GM18498 (cell line): ENCODE data around the gene TUBA4B.
"Not testable (repeated sequence)": the region's sequence is repeated elsewhere in the genome, so short reads cannot be mapped to it uniquely, and the experiment has no call there.

Experiments used
- ATAC-seq: cut with Tn5 transposase; IDR thresholded peaks from one replicate; pipeline ENCODE4 v1.9.1; 2021; ENCODE audit warnings: mild to moderate bottlenecking, moderate library complexity; ENCODE audit not compliant: unreplicated experiment

The TUBA4B gene

DNA sequence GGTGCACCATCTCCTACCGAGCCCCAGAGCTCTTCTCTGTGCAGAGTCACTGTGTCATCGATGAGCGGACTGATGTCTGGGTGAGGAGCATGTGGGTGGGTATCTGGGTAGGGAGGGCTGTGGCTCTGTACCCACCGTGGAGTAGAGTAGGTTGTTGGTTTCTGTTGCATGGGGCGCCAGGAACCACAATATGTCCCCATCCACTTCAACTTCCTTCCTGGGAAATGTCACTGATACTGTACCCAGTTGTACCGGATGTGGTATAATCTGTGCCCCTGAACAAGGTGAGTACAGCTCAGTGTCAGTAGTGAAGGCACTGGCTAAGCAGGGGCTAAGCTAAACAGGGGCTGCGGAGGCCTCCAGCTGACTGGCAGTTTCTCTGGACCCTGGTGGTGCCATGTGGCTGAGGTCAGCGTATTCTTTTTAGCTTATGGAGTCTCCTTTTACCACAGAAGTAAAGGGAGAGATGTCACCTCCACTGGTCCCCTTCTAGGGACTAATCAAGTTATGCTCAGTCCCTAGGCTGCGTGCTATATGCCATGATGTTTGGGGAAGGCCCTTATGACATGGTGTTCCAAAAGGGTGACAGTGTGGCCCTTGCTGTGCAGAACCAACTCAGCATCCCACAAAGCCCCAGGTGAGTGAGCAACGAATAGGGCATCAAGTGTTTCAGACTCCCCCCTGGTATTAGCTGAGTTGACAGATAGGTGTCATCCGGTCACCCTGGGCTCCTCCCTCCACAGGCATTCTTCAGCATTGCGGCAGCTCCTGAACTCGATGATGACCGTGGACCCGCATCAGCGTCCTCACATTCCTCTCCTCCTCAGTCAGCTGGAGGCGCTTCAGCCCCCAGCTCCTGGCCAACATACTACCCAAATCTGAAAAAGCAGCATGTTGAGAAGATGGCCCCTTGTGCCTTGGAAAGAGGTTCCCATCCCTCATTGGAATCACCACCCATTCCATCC, 5.1 kb upstream of the TUBA4B start:
- no peak for ATAC-seq

DNA sequence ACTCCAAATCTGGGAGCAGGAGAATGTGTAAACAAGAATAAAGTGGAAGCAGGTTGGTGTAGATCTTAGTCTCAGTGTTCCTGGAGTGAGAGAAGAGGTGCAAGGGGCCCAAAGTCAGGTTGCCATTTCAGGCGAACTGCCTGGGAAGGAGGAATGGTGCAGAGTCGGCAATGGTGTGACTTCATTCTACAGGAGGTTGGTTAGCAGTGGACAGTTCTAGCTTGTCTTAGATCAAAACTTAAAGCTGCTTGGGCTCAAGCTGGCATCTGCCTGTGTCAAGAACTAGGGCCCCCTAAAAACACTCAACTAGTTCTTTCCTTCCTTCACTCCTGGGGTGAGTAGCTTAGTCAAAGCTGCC, 4.2 kb upstream of the TUBA4B start:
- no peak for ATAC-seq

DNA sequence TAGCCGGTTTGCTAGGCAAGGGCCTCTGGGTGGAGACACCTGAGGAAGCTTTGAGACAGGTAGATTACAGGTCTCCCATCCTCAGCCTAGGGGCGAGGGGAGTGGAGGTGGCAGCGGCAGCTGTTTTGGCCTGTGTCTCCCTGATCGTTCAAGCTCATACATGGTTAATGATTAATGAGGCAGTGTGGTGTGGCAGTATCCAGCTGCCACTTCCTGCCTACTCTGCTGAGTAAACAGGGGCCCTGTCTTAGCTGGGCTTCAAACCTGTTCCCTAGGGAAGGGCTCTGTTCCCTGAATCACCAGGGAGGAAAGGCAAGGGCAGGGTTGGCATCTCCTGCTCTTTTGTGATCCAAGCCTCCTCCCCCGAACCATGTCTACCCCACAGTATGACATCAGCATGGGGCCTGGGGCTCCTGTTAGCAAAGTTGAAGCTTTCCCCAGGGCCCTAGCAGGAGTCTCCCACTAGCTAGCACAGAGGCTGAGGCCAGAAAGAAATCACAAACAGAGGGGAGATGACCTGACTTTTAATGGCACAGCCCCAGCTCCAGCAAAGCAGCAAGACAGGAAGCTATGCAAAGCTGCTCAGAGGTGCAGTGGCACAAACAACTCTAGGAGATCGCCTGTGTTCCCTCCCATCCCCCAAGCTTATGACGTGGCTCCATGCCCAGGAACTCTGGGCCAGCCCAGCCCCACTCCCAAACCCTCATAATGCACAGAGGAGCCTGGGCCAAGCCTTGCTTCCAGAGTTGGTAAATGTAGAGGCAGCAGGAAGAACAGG, 3.7 kb upstream of the TUBA4B start:
- peak; percentile 29 for ATAC-seq

DNA sequence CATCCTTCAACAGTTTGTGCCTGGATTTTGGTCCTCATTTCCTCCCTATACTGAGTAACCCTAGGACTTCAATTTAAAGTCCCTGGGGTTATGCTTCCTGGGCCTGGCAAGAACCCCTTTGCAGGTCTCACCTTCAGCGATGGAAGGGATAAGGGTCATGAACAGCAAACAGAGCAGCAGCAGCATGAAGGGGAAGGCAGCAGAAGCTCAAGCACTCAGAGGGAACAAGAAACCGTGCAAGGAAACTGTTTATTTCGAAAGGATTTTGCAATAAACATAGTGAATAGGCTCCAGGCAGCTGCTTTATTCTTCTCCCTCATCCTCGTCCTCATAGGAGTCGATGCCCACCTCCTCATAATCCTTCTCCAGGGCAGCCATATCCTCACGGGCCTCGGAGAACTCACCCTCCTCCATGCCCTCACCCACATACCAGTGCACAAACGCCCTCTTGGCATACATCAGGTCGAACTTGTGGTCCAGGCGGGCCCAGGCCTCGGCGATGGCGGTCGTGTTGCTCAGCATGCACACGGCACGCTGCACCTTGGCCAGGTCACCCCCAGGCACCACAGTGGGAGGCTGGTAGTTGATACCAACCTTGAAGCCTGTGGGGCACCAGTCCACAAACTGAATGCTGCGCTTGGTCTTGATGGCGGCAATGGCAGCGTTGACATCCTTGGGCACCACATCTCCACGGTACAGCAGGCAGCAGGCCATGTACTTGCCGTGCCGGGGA, 2.8 kb upstream of the TUBA4B start:
- ATAC-seq, result no peak

DNA sequence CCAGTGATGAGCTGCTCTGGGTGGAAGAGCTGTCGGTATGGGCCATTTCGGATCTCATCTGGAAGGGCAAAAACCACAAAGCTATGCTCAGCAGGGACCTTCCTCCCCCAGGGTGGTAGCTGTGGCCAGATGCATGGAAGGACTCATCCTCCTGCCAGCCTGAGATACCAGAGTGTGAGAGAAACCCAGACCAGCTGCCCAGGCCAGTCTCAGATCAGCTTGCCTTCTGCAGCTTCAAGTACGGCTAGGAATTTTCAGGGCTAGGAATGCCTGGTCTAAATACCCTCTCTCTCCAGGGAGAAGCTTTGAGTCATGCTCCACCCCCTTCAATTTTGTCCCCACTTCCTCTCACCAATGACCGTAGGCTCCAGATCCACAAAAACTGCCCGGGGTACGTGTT, 1.4 kb upstream of the TUBA4B start:
- no peak for ATAC-seq

DNA sequence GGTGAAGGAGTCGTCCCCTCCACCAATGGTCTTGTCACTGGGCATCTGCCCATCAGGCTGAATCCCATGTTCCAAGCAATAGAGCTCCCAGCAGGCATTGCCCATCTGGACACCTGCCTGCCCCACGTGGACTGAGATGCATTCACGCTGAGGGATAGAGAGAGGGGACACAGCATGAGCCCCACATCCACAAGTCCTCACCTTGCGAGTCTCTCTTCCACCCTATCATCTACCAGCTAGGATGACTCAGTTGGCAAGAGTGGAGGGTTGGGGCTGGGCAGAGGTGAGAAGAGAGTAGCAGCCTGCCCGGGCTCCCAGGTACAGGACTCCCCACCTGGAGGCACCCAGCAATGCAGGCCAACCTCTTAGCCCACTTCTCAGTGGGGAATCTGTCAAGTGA, 959 bp upstream of the TUBA4B start:
- ATAC-seq, result no peak

DNA sequence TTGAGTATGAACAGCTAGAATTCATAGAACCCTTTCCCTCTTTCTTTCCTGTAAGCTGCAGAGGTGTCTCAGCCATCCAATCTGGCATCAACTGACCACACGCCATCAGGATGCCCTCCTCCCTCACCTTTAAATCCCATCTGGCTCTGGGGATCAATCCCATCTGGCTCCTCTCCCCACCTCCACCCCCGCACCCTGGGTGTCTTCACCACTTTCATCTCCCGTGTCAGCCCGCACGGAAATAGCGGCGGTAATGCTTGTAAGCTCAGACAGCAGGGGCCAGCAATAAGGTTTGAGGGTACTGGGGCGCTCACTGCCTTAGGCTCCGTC, 508 bp upstream of the TUBA4B start:
- ATAC-seq, result no peak

DNA sequence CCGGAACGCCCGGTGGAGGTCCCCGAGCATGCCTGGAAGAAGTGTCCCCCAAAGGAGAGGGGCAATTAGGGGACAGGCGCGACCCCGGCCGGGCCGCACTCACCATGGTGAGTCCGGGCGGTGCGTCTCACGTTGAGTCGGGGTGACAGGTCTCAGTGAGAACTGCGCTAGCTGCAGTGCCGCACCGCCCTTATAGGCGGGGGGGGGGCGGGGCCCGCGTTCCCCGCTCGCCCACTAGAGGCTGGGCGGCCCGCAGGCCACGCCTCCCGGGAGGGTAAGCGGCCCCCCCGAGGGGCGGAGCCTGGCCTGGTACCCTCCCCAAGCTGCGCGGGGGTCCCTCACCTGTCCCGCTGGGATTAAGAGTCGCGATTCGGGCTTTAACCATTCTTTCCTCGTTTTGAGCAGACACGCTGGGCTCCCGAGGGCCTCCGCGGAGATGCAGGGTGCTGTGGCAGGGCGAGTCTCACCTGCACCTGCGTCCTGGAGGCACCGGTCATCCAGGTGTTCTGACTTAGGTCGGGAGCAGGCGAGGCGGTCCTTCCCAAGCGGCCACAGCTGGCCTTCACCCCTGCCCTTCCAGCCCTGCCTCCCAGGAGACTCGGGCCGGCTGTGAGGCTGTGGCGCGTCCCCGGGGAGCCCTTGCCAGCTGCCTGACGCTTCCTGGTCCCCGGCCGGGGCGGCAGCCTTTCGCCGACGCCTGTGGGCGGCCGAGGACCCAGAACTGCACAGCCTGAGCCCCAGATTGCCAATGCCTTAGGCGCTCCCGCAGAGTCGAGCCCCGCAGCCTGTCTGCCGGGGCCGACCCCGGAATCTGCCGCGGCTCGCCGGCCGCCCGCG, 928 bp downstream of the TUBA4B start, which contains the start of gene TUBA4A:
TSS of gene TUBA4A (minus strand) at position 166 of the 837 bp plus-strand sequence. CDS start at position 106, 60 bp downstream.
- peak; percentile 60 for ATAC-seq

DNA sequence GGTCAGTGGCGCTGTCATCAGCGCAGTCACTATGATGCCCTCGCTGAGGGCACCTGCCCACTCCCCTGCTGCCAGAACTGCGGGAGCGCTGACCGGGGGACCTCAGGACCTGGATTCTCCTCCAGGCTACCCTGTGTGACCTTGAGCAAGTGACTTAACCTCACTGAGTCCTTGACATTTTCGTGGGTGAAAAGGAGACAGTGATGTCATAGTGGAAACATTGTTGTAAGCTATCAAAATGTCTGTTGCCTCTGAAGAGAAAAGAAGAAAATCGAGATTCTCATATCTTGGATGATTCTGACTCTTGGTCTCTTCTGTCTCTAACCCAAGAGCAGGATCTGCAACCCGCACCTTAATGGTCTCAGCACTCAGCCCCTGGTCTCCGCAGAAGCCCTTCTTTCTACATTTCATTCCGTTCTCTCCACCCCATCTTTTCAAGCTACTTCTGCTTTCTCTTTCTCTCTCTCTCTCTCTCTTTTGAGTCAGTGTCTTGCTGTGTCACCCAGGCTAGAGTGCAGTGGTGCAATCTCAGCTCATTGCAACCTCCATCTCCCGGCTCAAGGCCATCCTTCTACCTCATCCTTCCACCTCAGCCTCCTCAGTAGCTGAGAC, 1.7 kb downstream of the TUBA4B start:
- peak; percentile 32 for ATAC-seq

DNA sequence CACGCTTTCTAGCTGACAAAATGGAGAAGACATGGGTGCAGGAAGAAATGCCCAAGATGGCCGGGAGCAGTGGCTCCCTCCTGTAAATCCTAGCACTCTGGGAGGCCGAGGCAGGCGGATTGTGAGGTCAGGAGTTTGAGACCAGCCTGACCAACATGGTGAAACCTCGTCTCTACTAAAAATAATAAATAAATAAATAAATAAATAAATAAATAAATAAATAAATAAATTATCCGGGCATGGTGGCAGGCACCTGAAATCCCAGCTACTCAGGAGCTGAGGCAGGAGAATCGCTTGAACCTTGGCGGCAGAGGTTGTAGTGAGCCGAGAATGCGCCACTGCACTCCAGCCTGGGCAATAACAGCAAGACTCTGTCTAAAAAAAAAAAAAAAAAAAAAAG, 5.9 kb downstream of the TUBA4B start:
- ATAC-seq, result not testable (repeated sequence)

DNA sequence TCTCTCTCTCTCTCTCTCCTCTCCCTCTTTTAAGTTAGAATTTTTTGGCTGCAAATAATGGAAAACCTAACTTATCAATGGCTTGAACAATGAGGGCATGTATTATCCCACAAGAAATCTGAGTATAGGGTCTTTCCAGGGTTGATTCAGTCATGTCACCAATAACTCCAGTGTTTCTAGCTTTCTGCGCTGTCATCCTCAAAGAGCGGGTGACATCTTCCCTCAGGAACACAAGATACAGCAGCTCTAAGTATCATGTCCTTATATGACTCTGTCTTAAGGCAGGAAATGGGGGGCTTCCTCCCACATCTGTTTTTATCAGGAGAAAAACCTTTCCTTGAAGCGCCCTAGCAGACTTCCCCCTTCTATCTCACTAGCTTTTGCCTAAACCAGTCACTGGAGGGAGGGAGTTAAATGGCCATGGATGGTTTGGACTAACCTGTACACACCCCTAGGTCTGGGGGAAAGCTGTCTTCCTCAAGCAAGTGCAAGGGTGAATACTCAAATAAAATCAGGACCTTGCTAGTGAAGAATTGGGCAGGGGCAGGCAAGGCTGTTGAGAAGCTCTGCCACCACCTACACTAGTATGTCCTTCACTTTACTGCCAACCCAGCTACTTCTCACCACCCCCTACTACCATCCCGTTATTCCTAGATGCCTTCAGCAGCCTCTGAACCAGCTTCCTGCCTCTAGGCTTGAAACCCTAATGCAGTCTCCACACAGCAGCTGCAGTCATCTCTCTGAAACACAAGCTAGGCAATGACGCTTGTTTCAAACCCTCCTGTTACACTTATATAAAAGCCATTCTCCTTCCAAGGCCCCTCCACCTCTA, 8.2 kb downstream of the TUBA4B start:
- no peak for ATAC-seq

DNA sequence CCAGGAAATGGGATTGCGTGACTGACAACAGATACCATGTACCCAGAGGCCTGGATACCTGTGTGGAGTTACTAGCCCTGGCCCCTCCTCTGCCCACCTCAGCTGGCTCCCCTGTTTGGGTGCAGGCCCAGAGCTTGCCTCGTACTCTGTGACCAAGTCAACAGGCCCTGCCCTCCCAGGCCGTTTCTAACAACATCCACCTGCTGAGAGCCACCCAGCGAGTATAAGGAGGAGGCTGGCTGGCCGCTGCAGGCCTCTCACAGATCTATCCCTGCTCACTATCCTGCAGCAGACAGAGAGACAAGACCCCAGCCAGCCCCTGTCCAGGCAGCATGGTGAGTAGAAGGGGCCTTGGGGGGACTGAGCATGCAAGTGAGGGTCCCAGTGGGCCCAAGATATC, 13.2 kb downstream of the TUBA4B start:
- ATAC-seq, result no peak

DNA sequence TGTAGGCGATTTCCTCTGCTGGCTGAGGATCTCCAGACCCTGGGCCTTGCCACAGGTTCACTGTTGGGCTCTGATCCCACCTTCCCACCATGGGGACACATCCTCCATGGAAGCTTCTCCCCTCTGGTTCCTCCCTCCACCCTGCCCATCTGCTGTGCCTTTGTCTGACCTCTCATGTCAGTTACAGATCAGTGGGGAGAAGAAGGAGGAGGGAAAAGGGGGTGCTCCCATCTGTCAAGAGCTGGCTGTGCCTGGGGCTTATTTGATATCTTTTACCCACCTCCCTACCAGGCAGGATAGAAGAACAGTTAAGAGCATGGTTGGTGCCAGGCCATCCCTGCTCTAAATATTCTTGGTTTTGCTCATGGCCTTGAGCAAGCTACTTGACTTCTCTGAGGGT, 13.8 kb downstream of the TUBA4B start:
- no peak for ATAC-seq

DNA sequence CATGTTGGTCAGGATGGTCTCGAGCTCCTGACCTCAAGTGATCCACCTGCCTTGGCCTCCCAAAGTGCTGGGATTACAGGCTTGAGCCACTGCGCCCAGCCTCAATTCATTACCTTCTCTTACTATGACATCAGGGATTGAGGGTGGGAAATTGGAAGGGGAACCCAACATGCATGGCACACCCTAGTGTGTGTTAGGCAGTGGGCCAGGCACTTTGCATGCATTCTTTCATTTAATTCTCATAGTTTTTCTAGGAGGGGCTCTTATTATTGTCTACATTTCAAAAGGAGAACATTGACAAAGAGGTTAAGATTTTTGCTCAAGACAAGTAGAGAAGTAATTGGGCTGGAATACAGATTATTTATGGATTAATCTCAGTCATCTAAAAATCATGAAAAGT, 15.3 kb downstream of the TUBA4B start:
- no peak for ATAC-seq

DNA sequence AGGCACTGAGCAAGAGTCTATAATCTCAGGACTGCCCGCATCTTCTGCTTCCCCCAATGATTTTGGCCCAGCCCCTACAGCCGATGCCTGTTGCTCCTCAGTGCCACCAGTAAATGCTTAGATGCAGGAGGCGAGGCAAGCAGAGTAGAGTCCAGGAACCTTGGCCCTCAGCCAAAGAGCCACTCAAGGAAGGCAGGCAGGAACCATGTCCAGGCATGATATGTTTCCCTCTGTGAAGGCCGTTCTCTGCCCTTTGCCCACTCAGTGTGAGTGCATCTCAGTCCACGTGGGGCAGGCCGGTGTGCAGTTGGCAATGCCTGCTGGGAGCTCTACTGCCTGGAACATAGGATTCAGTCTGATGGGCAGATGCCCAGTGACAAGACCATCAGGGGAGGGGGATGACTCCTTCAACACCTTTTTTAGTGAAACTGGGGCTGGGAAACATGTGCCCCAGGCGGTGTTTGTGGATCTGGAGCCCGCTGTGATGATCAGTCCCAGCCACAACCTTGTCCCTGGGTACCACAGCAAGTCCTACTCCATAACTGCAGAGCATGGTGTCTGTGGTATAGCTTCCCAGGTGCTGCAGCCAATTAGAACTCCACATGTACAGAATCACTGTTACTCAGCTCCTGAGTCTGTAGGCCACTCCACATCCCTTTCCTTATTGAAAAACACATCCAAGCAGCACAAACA, 16.5 kb downstream of the TUBA4B start:
- ATAC-seq, result no peak

DNA sequence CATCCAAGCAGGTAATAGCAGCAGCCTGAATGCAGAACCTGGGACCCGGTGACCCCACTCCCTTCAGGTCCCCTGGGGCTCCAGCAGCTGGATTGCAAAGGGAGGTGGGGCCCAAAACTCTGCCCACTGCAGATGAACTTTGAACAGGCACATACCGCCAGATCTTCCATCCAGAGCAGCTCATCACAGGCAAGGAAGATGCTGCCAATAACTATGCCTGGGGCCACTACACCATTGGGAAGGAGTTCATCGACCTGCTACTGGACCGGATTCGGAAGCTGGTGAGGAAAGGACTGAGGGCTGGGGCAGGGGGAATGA, 17.0 kb downstream of the TUBA4B start:
- no peak for ATAC-seq

DNA sequence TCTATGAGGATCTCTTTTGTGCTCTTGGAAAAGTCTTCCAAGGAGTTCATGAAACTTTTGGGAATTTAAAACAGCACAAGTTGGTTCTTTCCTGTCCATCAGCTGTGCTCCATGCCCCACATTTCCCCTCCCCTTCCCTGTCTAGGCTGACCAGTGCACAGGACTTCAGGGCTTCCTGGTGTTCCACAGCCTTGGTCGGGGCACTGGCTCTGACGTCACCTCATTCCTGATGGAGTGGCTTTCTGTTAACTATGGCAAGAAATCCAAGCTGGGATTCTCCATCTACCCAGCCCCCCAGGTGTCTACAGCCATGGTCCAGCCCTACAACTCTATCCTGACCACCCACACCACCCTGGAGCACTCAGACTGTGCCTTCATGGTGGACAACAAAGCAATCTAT, 18.0 kb downstream of the TUBA4B start:
- ATAC-seq, result no peak

DNA sequence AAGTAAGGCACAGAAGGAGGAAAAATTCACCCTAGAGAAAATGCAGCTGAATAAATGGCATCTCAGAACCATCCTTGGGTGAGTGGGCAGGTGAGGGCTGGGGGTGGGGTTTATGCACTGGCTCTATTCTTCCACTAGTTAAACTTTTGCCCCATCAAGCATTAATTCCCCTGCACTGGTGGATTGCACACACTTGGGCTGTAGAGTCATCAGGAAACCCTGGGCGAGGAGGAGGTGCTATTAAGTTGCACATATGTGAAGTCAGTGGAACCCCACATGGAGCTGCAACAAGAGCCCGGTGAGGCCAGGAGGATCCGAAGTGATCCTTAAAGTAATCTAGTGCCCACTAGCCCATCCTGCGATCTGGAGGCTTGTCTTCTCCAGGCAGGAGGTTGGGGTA, 19.3 kb downstream of the TUBA4B start:
- ATAC-seq, result no peak

DNA sequence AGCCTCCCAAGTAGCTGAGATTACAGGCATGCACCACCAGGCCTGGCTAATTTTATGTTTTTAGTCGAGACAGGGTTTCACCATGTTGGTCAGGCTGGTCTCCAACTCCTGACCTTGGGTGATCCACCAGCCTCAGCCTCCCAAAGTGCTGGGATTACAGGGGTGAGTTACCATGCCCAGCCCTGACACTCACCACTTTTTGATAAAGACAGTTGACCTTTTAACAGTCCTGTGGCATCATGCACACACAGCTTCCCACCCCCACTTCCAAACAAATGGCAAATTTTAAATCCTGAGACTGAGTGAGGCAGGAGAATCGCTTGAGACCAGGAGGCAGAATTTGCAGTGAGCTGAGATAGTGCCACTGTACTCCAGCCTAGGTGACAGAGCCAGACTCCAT, 20.0 kb downstream of the TUBA4B start:
- ATAC-seq, result no peak
